Common myeloid progenitor, CD34-positive (primary cell): Measurements from ENCODE around the gene CAMTA1.

Experiments used
- CTCF ChIA-PET: fragments of 350-600 bp; sonication (Branson Sonifier 250); formaldehyde crosslinking; loops from one replicate; lab custom pipeline; 2021; ENCODE audit warnings: antibody characterized with exemption; lab: Charles Lee
- POLR2A ChIA-PET: fragments of 350-600 bp; sonication (Branson Sonifier 250); formaldehyde crosslinking; loops from one replicate; lab custom pipeline; 2021; ENCODE audit warnings: antibody characterized with exemption; lab: Charles Lee
- DNase-seq, 3 donors: peaks; one replicate each; pipeline versions ENCODE4 v3.0.0 to v3.0.0-alpha.2; 2013
- H3K27ac ChIP-seq, 2 experiments: 1 replicate in 1 of 2; 2 replicates in 1 of 2; pipeline ENCODE4 v1.7.0; 2013; ENCODE audit warnings: inconsistent platforms in 2 of 2, low read length in 2 of 2, mild to moderate bottlenecking in 2 of 2, low read depth in 1 of 2, moderate library complexity in 1 of 2; ENCODE audit not compliant: severe bottlenecking in 2 of 2, insufficient read depth in 1 of 2, poor library complexity in 1 of 2
- H3K27me3 ChIP-seq, 5 experiments: replicated peaks in 2 of 5; 1 replicate in 3 of 5; 2 replicates in 2 of 5; pipeline versions ENCODE4 v1.6.1 to v1.7.0; 2013; ENCODE audit warnings: low read length in 4 of 5, mild to moderate bottlenecking in 2 of 5, moderate library complexity in 2 of 5, inconsistent platforms in 1 of 5; ENCODE audit not compliant: insufficient read depth in 5 of 5, control insufficient read depth in 4 of 5
- H3K36me3 ChIP-seq, 4 experiments: 1 replicate in 2 of 4; 2 replicates in 2 of 4; pipeline versions ENCODE4 v1.6.1 to v1.7.0; 2013; ENCODE audit warnings: low read length in 3 of 4, control low read depth in 1 of 4, mild to moderate bottlenecking in 1 of 4; ENCODE audit not compliant: control insufficient read depth in 4 of 4, insufficient read depth in 4 of 4
- H3K4me1 ChIP-seq, 4 experiments: 1 replicate in 3 of 4; 2 replicates in 1 of 4; pipeline versions ENCODE4 v1.6.1 to v1.7.1; 2013; ENCODE audit warnings: low read length in 3 of 4, mild to moderate bottlenecking in 3 of 4, control low read depth in 1 of 4, inconsistent platforms in 1 of 4, moderate library complexity in 1 of 4; ENCODE audit not compliant: control insufficient read depth in 4 of 4, insufficient read depth in 4 of 4; ENCODE audit errors: control extremely low read depth in 1 of 4
- H3K4me3 ChIP-seq, 7 experiments: 1 replicate in 4 of 7; 2 replicates in 3 of 7; pipeline versions ENCODE4 v1.5.1 to v1.7.0; 2013; ENCODE audit warnings: mild to moderate bottlenecking in 7 of 7, low read length in 6 of 7, moderate library complexity in 6 of 7, inconsistent platforms in 2 of 7, low read depth in 2 of 7, control low read depth in 1 of 7; ENCODE audit not compliant: insufficient read depth in 4 of 7, control insufficient read depth in 1 of 7; ENCODE audit errors: extremely low read depth in 1 of 7
- H3K9me3 ChIP-seq, 5 experiments: 1 replicate in 4 of 5; 2 replicates in 1 of 5; pipeline versions ENCODE4 v1.6.1 to v1.7.1; 2013; ENCODE audit warnings: low read length in 4 of 5, mild to moderate bottlenecking in 2 of 5, inconsistent platforms in 1 of 5, low read depth in 1 of 5, moderate library complexity in 1 of 5; ENCODE audit not compliant: control insufficient read depth in 4 of 5, insufficient read depth in 2 of 5; ENCODE audit errors: control extremely low read depth in 1 of 5
- WGBS: methylation state at CpG from one replicate; pipeline ENCODE4 v1.1.5; 2013; ENCODE audit not compliant: insufficient coverage; 5-methylcytosine and 5-hydroxymethylcytosine counted together

CAMTA1 gene

DNA sequence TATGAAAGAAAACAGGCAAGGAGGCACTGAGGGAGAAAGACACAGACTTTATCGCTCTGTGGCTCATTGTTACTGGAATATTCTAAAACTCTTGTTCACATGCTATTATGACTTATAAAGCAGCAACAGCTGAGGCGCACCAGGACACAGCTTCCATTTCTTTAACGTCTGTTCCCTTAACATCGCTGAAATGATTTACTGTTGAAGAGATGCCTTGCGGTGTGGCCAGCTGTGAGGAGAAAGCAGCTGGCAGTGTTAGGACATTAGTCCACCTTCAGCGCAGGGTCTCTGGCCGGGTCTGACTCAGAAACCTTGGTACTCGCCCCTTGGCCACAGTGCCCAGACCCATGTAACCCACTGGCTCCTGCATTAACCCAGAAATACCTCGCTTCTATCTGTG is 995.7 kb downstream of the CAMTA1 start:
- no peaks in the 10 kb centered on the region for H3K9me3 ChIP-seq
- no peak overlapping the region for H3K27ac ChIP-seq
- ChIA-PET CTCF (interaction anchor here (3.3 kb wide), 1 partner anchor 28 kb away, joined by 11 read pairs; no protein-coding TSS in a partner anchor), POLR2A (no interaction called here)
- H3K27me3 ChIP-seq = no peaks in the 10 kb centered on the region
- 91% methylated on average over 8 of the region's 9 CpGs for WGBS
- H3K4me3 ChIP-seq = no peak overlapping the region
- DNase-seq = no peak
- H3K4me1 ChIP-seq = peaks cover 0 to 30% (median 27%) of the 10 kb centered on the region in 4 experiments
- H3K36me3 ChIP-seq = peaks cover 11 to 39% (median 23%) of the 10 kb centered on the region in 4 experiments

GRCh38 chr1:7781501-7781900 is 996.2 kb downstream of the CAMTA1 start:
- Histone ChIP-seq H3K4me3 (peak overlapping the region in 2 of 7 experiments; percentile 6 to 39), H3K4me1 (peaks cover 0 to 30% (median 28%) of the 10 kb centered on the region in 4 experiments), H3K27ac (no peak overlapping the region), H3K36me3 (peaks cover 11 to 34% (median 22%) of the 10 kb centered on the region in 4 experiments), H3K27me3 (no peaks in the 10 kb centered on the region), H3K9me3 (no peaks in the 10 kb centered on the region)
- 0% methylated on average over 3 of the region's 7 CpGs for WGBS
- CTCF ChIA-PET = interaction anchor here (3.3 kb wide), 1 partner anchor 29 kb away, joined by 11 read pairs; no protein-coding TSS in a partner anchor
- POLR2A ChIA-PET = no interaction called here
- peak in 2 of 3 donors; percentile 41 to 48 for DNase-seq

DNA sequence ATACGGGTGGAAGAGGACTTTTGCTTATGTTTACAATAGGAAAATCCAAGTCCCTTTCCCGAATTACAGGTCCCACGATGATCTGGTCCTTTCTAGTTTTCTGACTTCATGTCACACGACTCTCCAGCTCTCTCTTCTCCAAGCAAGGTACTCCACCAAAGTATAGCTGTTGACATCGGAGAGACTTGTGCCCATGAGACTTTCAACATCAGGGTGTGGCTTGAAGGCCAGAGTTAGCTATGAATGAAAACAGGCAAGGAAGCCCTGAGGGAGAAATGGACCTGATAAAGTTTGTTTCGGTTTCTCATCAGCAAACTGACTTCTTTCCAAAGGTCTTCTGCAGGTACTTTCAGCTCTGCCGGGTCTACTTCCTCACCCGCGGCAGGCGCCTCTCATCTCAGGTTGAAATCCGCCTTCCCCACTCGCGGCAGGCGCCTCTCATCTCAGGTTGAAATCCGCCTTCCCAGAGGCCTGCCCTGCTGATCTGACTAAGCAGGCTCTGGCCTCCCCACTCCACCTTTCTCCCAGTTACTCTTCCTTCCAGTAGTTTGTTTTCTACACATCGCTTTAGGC is 996.8 kb downstream of the CAMTA1 start:
- CTCF ChIA-PET = interaction anchor here (3.3 kb wide), 1 partner anchor 29 kb away, joined by 11 read pairs; no protein-coding TSS in a partner anchor
- H3K27me3 ChIP-seq = no peaks in the 10 kb centered on the region
- H3K36me3 ChIP-seq = peaks cover 10 to 32% (median 20%) of the 10 kb centered on the region in 4 experiments
- POLR2A ChIA-PET = no interaction called here
- H3K27ac ChIP-seq = no peak overlapping the region
- DNase-seq = peak in 2 of 3 donors; percentile 33 to 51
- H3K4me3 ChIP-seq = peak overlapping the region in 3 of 7 experiments; percentile 5 to 39 (median 6)
- 42% methylated on average over 12 of the region's 16 CpGs for WGBS
- no peaks in the 10 kb centered on the region for H3K9me3 ChIP-seq
- H3K4me1 ChIP-seq = peaks cover 2 to 34% (median 31%) of the 10 kb centered on the region in 4 experiments

- Histone ChIP-seq H3K9me3 (no peaks in the 10 kb centered on the region), H3K27ac (no peak overlapping the region), H3K4me3 (peak overlapping the region; percentile 25 to 74 (median 56)), H3K27me3 (no peaks in the 10 kb centered on the region), H3K4me1 (peaks cover 2 to 34% (median 31%) of the 10 kb centered on the region in 4 experiments), H3K36me3 (peaks cover 4 to 20% (median 13%) of the 10 kb centered on the region in 4 experiments)
- ChIA-PET POLR2A (interaction anchor here (0.8 kb wide), 1 partner anchor 134 kb away, joined by 3 read pairs; no protein-coding TSS in a partner anchor), CTCF (interaction anchor here (0.7 kb wide), 1 partner anchor 26 kb away, joined by 3 read pairs; no protein-coding TSS in a partner anchor)
- DNase-seq = no peak
- WGBS = 3% methylated on average over 17 of the region's 34 CpGs
Measured at GRCh38 chr1:7783178-7783711, 998.0 kb downstream of the CAMTA1 start.

DNA sequence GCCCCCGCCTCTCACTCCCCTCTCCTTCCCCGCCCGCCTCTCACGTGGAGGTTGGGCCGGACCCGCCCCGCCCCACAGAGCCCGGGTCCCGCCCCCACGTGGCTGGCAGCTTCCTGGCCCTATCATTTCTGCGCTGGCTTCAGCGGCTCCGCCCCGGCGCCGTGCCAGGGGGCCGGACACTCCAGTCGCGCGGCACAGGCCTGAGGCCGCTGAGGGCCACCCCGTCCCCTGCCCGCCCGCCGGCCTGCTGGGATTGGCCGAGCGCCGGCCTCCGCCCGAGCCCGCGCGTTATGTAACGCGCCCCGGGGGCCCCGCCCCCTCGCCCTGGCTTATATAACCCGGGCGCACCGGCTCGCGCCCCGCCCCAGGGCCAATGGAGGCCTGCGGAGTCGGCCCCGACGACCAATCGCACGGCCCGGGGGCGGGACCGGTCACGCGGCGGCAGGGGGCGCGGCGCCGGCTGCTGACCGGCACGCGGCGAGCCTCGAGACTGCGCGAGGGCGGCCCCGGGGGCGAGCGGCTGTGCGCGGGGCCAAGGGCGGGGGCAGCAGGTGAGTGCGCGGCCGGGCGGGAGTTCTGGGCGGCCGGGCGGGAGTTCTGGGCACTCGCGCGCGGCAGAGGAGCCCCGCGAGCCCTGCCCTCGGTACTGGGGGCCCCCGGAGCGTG is 998.7 kb downstream of the CAMTA1 start, which contains the start of gene PER3:
Gene PER3 (plus strand): TSS at position 466 of the 666 bp plus-strand sequence. CDS start 587 bp downstream, outside the sequence.
- H3K9me3 ChIP-seq = no peaks in the 10 kb centered on the region
- peaks cover 4 to 15% (median 11%) of the 10 kb centered on the region in 4 experiments for H3K36me3 ChIP-seq
- WGBS = 2% methylated on average over 71 of the region's 90 CpGs
- H3K27me3 ChIP-seq = no peaks in the 10 kb centered on the region
- H3K4me3 ChIP-seq = peak within 1 kb of the TSS; percentile 38 to 74 (median 56)
- peaks cover 2 to 34% (median 31%) of the 10 kb centered on the region in 4 experiments for H3K4me1 ChIP-seq
- H3K27ac ChIP-seq = no peak within 1 kb of the TSS
- POLR2A ChIA-PET = interaction anchor here (0.8 kb wide), 1 partner anchor 135 kb away, joined by 3 read pairs; no protein-coding TSS in a partner anchor
- CTCF ChIA-PET = no interaction called here
- peak; percentile 89 to 95 (median 94) for DNase-seq

GRCh38 chr1:7784492-7785071 is 999.3 kb downstream of the CAMTA1 start:
- H3K9me3 ChIP-seq = peaks cover 0 to 1% (median 0%) of the 10 kb centered on the region in 5 experiments
- peaks cover 4 to 11% (median 8%) of the 10 kb centered on the region in 4 experiments for H3K36me3 ChIP-seq
- no peak overlapping the region for H3K27ac ChIP-seq
- ChIA-PET CTCF (no interaction called here), POLR2A (no interaction called here)
- H3K4me1 ChIP-seq = peaks cover 2 to 34% (median 31%) of the 10 kb centered on the region in 4 experiments
- WGBS = 60% methylated on average over 52 of the region's 52 CpGs
- no peak for DNase-seq
- H3K4me3 ChIP-seq = peak overlapping the region in 2 of 7 experiments; percentile 39 to 56
- no peaks in the 10 kb centered on the region for H3K27me3 ChIP-seq
